Measurements from ENCODE around the gene CUEDC1. TPM values are rescaled to one million over a fixed set of nuclear protein-coding genes. Genes with fewer than 3 reads are reported as not detected.

CUEDC1 gene
- total and polyA plus RNA-seq, 2 experiments from 2014 or later: 11.1 to 13.6 TPM

DNA sequence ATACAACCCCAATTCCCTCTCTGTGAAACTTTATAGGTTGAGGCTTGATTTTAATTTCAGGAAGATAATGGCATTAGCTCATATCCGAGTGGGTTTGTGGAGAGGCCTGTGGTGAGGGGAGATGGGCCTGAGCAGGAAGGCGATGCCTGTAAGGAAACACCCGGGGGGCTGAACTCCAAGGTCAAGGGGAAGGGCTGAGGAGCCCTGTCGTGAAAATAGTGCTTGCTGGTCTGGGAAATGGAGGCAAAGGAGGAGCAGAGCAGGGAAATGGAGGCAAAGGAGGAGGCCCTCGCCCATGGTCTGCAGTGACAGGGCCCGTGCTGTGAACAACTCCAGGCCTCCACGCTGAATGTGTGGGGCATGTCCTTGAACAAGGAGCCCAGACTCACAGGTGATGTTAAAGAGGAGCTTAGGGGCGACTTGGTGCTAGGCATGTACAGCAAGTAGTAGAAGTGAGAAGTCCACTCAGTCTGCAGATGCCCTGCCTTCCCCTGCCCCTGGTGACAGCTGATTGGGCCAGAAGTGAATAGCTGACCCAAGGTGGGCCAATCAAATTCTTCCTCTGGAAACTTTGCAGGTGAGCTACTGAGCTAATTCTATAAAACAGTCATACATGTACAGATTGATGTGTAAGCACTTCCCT, 143.5 kb downstream of the CUEDC1 start:
- Histone ChIP-seq H3K9ac (no peak overlapping the region), H3K4me3 (no peak overlapping the region)
- WGBS, 2 experiments (ENCODE audit: low coverage in 1 of 2, low lambda C conversion rate in 2 of 2, missing lambda C conversion rate in 2 of 2): 66 to 74% methylated on average over 8 of the region's 8 CpGs

More for the DNA sequence above, 143.5 kb downstream of the CUEDC1 start:
- Histone ChIP-seq H3K79me2 (ENCODE audit: insufficient read depth) (no peaks in the 10 kb centered on the region), H3K9me2 (ENCODE audit: insufficient read depth) (no peaks in the 10 kb centered on the region), H3F3A (ENCODE audit: insufficient read depth) (no peaks in the 10 kb centered on the region), H3K9me3 (ENCODE audit: low read depth) (no peaks in the 10 kb centered on the region), H2AFZ (no peak overlapping the region), H3K4me1 (ENCODE audit: insufficient read depth) (no peaks in the 10 kb centered on the region), H3K4me2 (ENCODE audit: unreplicated experiment) (peak overlapping the region; percentile 67), H3K36me3 (ENCODE audit: low read depth) (no peaks in the 10 kb centered on the region), H4K20me1 (ENCODE audit: insufficient read depth) (no peaks in the 10 kb centered on the region), H3K27ac (no peak overlapping the region), H3K27me3 (replicated peaks; ENCODE audit: insufficient read depth) (peaks cover 67% of the 10 kb centered on the region)
- in situ Hi-C loops (cut with MboI): no loop called here
- DNase-seq: no peak
- no peak for TF ChIP-seq EZH2phosphoT487 (IDR thresholded peaks at IDR 0.05; ENCODE audit: insufficient read depth, low read depth)
- no peak for TF ChIP-seq EZH2 (IDR thresholded peaks at IDR 0.05; ENCODE audit: insufficient read depth, poor library complexity, severe bottlenecking)

Small RNA genes lying within 50 kb of the gene (small RNA-seq; reads per million reads assigned to genes)
- gene AC015813.4 (ENCODE audit: low read depth, low replicate concordance): not detected

Other genes with a start within 250 kb of the CUEDC1 start
- gene CCDC182, start 210.1 kb downstream of the CUEDC1 start, total RNA-seq (2014; rRNA removed; shearing (Covaris generic)): not detected in 2 replicates
- not detected in 2 replicates for gene CCDC182, start 210.1 kb downstream of the CUEDC1 start, polyA plus RNA-seq (2016; fragmentation: Nextera tagmentation; extraction: Ambion mirVana)
- gene MRPS23, start 105.4 kb downstream of the CUEDC1 start, total RNA-seq (2014; rRNA removed; shearing (Covaris generic)): 24.8 and 33.4 TPM in 2 replicates
- 60.5 and 61.1 TPM in 2 replicates for gene MRPS23, start 105.4 kb downstream of the CUEDC1 start, polyA plus RNA-seq (2016; fragmentation: Nextera tagmentation; extraction: Ambion mirVana)
- gene VEZF1, start 32.8 kb upstream of the CUEDC1 start, total RNA-seq (2014; rRNA removed; shearing (Covaris generic)): 45.5 and 51.9 TPM in 2 replicates
- gene VEZF1, start 32.8 kb upstream of the CUEDC1 start, polyA plus RNA-seq (2016; fragmentation: Nextera tagmentation; extraction: Ambion mirVana): 30.5 and 32.2 TPM in 2 replicates
- gene SRSF1, start 51.8 kb upstream of the CUEDC1 start, total RNA-seq (2014; rRNA removed; shearing (Covaris generic)): 204 and 228 TPM in 2 replicates
- gene SRSF1, start 51.8 kb upstream of the CUEDC1 start, polyA plus RNA-seq (2016; fragmentation: Nextera tagmentation; extraction: Ambion mirVana): 125 and 130 TPM in 2 replicates
- 9.9 and 11.3 TPM in 2 replicates for gene DYNLL2, start 128.0 kb upstream of the CUEDC1 start, total RNA-seq (2014; rRNA removed; shearing (Covaris generic))
- 1.0 and 1.5 TPM in 2 replicates for gene DYNLL2, start 128.0 kb upstream of the CUEDC1 start, polyA plus RNA-seq (2016; fragmentation: Nextera tagmentation; extraction: Ambion mirVana)
- gene OR4D1, start 193.0 kb upstream of the CUEDC1 start, total RNA-seq (2014; rRNA removed; shearing (Covaris generic)): not detected in 2 replicates
- not detected in 2 replicates for gene OR4D1, start 193.0 kb upstream of the CUEDC1 start, polyA plus RNA-seq (2016; fragmentation: Nextera tagmentation; extraction: Ambion mirVana)
- gene OR4D2, start 211.6 kb upstream of the CUEDC1 start, total RNA-seq (2014; rRNA removed; shearing (Covaris generic)): not detected in 2 replicates
- not detected in 2 replicates for gene OR4D2, start 211.6 kb upstream of the CUEDC1 start, polyA plus RNA-seq (2016; fragmentation: Nextera tagmentation; extraction: Ambion mirVana)
- not detected in 2 replicates for gene EPX, start 237.3 kb upstream of the CUEDC1 start, total RNA-seq (2014; rRNA removed; shearing (Covaris generic))
- gene EPX, start 237.3 kb upstream of the CUEDC1 start, polyA plus RNA-seq (2016; fragmentation: Nextera tagmentation; extraction: Ambion mirVana): not detected in 2 replicates